Measurements from ENCODE around the gene KLLN.
"Not testable (repeated sequence)": the region's sequence is repeated elsewhere in the genome, so short reads cannot be mapped to it uniquely, and the experiment has no call there.

KLLN gene

GRCh38 chr10:87841186-87841585 lies 22.1 kb downstream of the KLLN start:
- DNase-seq: no peak

GRCh38 chr10:87838650-87839049 lies 24.7 kb downstream of the KLLN start:
- DNase-seq: no peak

- no peak for DNase-seq
Observed at GRCh38 chr10:87837445-87837844, 25.9 kb downstream of the KLLN start.

DNA sequence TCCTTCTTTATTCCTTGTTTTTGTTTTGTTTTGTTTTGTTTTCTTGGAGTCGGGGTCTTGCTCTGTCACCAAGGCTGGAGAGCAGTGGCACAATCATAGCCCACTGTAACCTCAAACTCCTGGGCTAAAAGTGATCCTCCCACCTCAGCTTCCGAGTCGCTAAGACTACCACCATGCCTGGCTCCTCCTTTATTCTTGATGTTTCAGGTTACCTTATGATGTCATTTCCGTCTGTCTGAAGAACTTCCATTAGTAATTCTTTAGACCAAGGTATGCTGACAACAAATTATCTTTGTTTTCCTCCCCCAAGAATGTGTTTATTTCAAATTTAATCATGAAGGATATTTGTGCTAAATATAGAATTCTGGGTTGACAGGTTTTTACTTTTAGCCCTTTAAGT lies 27.2 kb downstream of the KLLN start:
- DNase-seq: no peak

GRCh38 chr10:87829986-87830729 lies 33.2 kb downstream of the KLLN start:
- no peak for DNase-seq

GRCh38 chr10:87829051-87829450 lies 34.3 kb downstream of the KLLN start:
- not testable (repeated sequence) for DNase-seq

- no peak for DNase-seq
Observed at GRCh38 chr10:87827681-87828080, 35.7 kb downstream of the KLLN start.

DNA sequence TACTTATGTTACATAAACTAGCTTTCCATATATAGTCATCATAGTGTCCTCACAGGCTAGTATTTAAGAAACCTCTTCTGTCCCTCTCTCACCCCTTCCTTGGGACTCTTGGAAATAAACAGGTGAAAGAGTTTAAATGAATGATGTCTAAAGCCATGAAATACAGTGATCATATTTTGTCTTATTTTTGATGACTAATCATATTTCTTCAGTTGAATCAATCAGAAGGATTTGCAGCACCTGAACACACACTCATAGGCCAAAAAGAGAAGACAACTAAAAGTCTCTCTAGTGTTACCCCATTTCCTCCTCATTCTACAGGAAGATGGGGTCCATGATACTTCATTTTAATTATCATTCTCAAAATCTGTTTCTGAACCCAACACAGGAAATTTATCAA lies 36.7 kb downstream of the KLLN start:
- DNase-seq: no peak

DNA sequence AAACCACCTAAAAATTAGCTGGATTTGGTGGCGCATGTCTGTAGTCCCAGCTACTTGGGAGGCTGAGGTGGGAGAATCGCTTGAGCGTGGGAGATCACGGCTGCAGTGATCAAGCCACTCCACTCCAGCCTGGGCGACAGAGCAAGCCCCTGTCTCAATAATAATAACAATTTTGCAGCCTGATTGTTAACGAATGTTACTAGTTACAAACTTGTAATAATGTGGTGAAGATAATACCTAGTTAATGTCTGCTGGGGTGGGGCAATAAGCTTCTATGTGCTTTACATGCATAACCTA lies 44.1 kb downstream of the KLLN start:
- DNase-seq: no peak

GRCh38 chr10:87818505-87819288 lies 44.6 kb downstream of the KLLN start:
- peak; percentile 57 to 76 (median 62) for DNase-seq

DNA sequence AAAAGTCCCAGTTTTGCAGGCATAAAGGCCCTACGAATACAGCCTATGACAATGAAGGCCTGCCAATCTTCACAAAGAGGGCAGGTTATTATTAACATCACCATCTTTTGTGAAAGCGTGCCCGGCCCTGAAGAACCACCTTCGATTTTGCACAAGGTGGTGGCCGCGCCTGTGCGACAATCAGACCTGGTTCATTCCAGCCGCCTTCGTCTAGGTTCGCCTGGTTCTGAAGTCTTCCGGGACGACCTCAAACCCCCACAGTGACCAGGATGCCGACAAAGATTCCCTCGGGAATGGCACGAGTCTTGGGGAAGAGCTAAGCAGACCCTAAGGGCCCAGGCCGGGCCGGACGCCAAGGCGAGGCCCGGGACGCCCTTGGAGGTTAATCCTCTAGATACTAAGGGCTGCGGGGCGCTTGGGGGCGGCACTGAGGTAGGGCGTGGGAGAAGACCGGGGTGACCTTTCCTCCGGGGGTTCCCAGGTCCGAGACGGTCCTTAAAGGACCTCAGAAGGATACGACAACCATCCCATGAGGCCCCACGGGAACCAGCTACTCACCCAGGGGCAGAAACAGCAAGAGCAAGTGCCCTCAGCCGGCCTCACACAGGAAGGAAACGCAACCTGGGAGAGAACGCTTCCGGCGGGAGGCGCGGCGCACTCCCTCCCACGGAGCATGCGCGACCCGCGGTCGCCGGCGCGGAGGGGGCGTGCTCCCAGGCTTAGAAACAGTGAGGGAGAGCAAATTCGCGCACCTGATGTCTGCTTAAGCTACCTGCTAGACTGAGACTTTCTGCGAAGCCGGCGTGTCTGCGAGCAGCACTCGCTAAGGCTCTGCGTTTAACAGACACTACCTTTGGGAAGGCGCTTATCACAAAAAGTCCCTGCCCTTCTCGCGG lies 45.5 kb downstream of the KLLN start, which contains the start of gene ATAD1:
TSS of gene ATAD1 (minus strand) at position 618 of the 896 bp plus-strand sequence. CDS start 3,627 bp downstream, outside the sequence.
- DNase-seq: peak; percentile 76 to 90 (median 81)

DNA sequence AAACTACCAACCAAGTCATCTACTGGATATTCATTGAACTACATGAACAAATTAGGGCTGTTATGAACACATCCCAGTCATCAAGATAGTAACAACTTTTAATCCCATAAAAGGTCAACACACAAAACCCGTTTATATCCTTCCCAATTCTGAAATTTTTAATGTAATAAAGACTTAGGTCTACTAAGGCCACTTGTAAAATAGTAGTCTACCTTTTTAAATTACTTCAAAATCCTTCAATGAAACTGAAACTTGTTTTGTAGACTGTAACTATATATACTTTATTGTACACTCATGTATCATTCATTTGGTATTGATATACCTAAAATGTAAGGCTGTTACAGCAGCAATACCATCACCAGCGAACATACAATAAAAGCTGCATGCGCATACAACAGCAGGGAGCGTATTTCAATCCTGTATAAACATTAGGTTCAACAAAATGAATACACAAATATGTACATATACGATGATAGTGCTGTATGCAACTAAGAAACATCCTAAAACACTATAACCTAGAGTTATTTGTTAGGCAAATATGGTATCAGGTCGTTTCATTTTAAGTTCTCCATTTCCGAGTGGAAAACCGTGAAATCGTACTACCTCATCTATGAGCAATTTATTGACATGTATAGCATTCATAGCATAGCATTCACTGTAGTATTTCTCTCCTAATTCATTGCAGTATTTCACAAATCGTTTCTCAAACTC lies 46.3 kb downstream of the KLLN start:
- DNase-seq: peak in 1 of 3 experiments; percentile 47

DNA sequence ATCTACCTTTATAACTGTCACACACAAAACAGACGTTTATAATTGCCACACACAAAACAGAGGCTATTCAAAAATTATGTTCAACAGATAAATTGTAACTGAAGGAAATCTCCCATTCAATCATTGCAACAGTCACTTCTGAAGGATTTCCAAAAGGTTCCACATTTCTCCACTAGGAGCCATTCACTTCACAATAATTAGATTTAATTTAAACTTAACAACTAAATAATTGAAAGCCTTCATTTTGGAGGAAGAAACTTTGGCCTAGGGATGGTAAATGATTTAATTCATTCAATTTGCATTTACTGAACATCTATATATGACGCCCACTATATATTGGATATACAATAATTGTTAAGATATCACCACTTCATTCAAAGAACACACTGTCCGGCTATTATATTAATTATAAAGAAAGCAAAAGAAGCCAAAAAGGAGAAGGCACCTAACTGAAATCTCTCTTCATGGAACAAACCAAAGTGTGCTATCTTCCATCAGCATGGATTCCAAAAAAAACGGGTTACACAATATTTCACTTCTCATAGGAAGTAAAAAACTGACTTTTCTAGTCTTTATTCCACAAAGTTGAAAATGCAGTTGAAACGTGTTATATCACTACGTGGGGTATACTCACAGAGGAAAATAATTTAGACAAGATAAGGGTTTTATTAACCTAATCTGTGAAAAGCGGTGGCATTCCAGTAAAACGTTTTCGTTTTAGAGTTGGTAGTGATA lies 47.0 kb downstream of the KLLN start:
- DNase-seq: no peak
